ENCODE results near the gene CDC37. TPM values are rescaled to one million over a fixed set of nuclear protein-coding genes. Genes with fewer than 3 reads are reported as not detected.

Gene CDC37
- total RNA-seq, 1 donor from 2014 or later: 112 TPM

DNA sequence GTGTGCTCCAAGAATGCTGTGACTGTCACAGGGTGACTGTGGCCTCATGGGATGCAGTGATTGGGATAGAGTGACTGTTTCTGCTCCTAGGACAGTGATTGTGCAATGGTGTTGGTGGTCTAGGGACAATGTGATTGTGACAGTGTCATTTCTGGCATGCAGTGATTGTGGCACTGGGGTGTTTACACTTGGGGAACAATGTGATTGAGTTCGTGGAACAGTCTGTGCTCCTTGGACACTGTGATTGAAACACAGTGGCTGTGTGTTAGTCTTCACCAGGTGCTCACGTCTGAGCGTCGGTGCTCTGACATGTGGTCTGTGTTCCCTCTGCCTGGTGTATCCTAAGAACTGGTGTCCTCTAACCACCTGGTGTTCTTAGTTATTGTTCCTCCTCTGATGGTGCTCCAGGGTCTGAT, 18.7 kb upstream of the CDC37 start:
- TF ChIP-seq POLR2A (IDR thresholded peaks at IDR 0.05) (no peak), POLR2AphosphoS5 (IDR thresholded peaks at IDR 0.05; ENCODE audit: insufficient read depth in 1 of 2, low read depth in 1 of 2) (no peak)
- TF ChIP-seq, protein P1, sequence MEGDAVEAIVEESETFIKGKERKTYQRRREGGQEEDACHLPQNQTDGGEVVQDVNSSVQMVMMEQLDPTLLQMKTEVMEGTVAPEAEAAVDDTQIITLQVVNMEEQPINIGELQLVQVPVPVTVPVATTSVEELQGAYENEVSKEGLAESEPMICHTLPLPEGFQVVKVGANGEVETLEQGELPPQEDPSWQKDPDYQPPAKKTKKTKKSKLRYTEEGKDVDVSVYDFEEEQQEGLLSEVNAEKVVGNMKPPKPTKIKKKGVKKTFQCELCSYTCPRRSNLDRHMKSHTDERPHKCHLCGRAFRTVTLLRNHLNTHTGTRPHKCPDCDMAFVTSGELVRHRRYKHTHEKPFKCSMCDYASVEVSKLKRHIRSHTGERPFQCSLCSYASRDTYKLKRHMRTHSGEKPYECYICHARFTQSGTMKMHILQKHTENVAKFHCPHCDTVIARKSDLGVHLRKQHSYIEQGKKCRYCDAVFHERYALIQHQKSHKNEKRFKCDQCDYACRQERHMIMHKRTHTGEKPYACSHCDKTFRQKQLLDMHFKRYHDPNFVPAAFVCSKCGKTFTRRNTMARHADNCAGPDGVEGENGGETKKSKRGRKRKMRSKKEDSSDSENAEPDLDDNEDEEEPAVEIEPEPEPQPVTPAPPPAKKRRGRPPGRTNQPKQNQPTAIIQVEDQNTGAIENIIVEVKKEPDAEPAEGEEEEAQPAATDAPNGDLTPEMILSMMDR (IDR thresholded peaks at IDR 0.05): no peak
- Histone ChIP-seq H3K36me3 (no peaks in the 10 kb centered on the region), H3K27me3 (peaks cover 15% of the 10 kb centered on the region), H3K27ac (no peak overlapping the region), H3K4me1 (peaks cover 51% of the 10 kb centered on the region), H3K4me3 (no peak overlapping the region), H3K9me3 (no peaks in the 10 kb centered on the region)
- no peak for DNase-seq (ENCODE audit: extremely low spot score in 2 of 2)
- intact Hi-C loops (cut with DNase I): no loop called here

DNA sequence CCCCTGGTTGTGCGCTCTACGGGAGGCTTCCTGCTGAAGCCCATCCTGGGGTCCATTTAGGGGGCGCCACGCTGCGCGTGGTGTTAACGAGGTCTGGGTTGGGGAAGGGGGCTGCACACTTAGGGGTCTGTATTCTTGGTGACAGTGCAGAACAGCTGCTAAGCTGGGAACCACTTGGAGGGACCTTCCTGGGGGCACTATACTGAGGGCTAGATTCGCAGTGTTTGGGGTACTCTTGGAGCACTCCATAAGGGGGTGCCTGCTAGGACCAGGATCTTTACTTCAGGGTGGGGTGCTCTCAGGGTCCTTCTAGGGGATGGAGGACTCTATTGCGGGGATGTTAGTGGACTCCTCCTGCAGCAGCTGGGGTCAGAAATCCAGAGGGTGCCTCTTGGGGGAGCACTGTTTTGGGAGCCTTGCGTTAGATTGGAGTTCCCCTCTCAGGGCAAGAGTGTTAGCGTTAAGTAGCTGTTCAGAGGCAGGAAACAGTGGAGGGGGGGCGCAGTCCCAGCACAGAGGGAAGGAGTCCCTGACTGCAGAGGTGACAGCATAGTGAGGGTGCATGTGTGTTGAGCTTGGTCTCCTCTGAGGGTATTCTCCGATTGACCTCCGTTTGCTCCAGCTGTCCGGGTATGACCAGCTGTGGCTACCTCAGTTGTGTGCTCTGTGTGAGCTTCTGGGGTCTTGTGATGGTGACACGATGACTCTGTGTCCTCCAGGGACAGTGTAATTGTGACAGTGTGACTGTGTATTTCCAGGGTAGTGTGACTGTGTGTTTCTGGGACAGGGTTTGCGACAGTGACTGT, 18.1 kb upstream of the CDC37 start:
- Histone ChIP-seq H3K27me3 (peaks cover 15% of the 10 kb centered on the region), H3K9me3 (no peaks in the 10 kb centered on the region), H3K36me3 (no peaks in the 10 kb centered on the region), H3K4me1 (peaks cover 57% of the 10 kb centered on the region), H3K4me3 (no peak overlapping the region), H3K27ac (no peak overlapping the region)
- TF ChIP-seq, protein P1 (IDR thresholded peaks at IDR 0.05): no peak
- TF ChIP-seq POLR2A (IDR thresholded peaks at IDR 0.05) (no peak), POLR2AphosphoS5 (IDR thresholded peaks at IDR 0.05; ENCODE audit: insufficient read depth in 1 of 2, low read depth in 1 of 2) (no peak)
- DNase-seq (ENCODE audit: extremely low spot score in 2 of 2): no peak
- intact Hi-C loops (cut with DNase I): no loop called here

DNA sequence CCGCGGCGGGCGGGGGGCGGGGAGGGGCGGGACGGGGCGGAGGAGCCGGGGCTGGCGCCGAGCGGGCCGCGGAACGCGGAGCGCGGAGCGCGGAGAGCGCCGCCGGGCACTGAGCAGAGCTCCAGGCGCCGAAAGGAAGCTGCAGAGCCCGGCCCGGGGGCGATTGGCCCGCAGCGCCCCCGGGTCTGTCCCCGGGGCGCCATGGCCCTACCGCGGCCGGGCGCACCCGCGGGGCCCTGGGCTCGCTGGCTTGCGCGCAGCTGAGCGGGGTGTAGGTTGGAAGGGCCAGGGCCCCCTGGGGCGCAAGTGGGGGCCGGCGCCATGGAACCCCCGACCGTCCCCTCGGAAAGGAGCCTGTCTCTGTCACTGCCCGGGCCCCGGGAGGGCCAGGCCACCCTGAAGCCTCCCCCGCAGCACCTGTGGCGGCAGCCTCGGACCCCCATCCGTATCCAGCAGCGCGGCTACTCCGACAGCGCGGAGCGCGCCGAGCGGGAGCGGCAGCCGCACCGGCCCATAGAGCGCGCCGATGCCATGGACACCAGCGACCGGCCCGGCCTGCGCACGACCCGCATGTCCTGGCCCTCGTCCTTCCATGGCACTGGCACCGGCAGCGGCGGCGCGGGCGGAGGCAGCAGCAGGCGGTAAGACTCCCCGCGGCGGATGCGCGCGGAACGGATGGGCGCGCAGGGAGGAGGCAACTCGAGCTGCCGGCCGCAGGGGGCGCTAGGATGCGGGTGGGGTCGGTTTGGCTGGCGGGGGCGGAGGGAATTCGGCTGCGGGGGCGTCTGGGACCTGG, 17.3 kb upstream of the CDC37 start, which contains the start of gene PDE4A:
Gene PDE4A, plus strand, starts transcription at position 95 of the 796 bp plus-strand sequence. Its CDS starts 227 bp downstream, at position 322.
- TF ChIP-seq POLR2A (IDR thresholded peaks at IDR 0.05): no peak
- TF ChIP-seq, protein P1 (IDR thresholded peaks at IDR 0.05): no peak
- TF ChIP-seq POLR2AphosphoS5 (IDR thresholded peaks at IDR 0.05; ENCODE audit: insufficient read depth in 1 of 2, low read depth in 1 of 2): no peak
- DNase-seq (ENCODE audit: extremely low spot score in 2 of 2): no peak
- no peaks in the 10 kb centered on the region for H3K9me3 ChIP-seq
- H3K27ac ChIP-seq: no peak within 1 kb of the TSS
- H3K4me3 ChIP-seq: peak within 1 kb of the TSS; percentile 19 to 31
- intact Hi-C loops (cut with DNase I): no loop called here
- H3K4me1 ChIP-seq: peaks cover 64% of the 10 kb centered on the region
- H3K27me3 ChIP-seq: peaks cover 15% of the 10 kb centered on the region
- no peaks in the 10 kb centered on the region for H3K36me3 ChIP-seq

DNA sequence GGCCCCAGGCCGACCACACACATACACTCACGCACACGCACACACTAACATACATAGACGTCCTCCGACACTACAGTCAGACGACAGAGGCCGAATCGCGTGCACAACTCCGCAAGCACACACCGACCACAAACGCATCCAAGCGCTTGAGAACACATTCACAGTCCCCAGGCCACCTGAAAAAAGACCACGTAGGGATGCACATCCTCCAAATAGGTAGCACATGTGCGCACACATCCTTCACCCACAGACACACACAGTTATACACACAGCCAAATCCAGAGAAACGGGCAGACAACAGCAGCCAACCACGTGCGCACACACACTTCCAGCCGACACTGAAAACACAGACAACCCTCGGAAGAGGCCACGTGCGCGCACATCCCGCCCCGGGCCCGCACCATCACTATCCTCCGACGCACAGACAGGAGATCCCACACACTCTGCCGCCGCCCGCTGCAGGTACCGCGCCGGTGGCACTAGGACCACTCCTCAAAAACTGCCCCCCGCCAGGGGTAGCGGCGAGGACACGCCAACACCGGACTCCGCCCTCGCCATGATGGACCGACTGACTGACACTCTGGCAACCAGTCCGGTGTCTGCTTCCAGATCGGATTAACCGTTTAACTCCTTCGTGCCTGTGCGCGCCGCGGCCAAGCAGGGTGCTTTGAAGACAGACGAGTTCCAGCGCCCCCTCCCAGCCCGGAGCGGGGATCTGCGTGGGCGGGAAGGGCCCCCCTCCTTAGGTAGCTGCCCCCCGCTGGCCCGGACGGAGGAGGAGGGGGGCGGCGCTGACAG, 16.5 kb upstream of the CDC37 start:
- Histone ChIP-seq H3K27me3 (peaks cover 15% of the 10 kb centered on the region), H3K4me3 (peak overlapping the region; percentile 19 to 31), H3K4me1 (peaks cover 64% of the 10 kb centered on the region), H3K27ac (no peak overlapping the region), H3K36me3 (no peaks in the 10 kb centered on the region), H3K9me3 (no peaks in the 10 kb centered on the region)
- DNase-seq (ENCODE audit: extremely low spot score in 2 of 2): no peak
- TF ChIP-seq POLR2A (IDR thresholded peaks at IDR 0.05) (no peak), POLR2AphosphoS5 (IDR thresholded peaks at IDR 0.05; ENCODE audit: insufficient read depth in 1 of 2, low read depth in 1 of 2) (no peak)
- TF ChIP-seq, protein P1 (IDR thresholded peaks at IDR 0.05): no peak
- intact Hi-C loops (cut with DNase I): no loop called here
